ENCODE measurements around the gene PPP1R7.

GRCh38 chr2:241213041-241213440 lies 62.8 kb downstream of the PPP1R7 start:
- no peak for TF ChIP-seq ZNF407 (IDR thresholded peaks at IDR 0.05; ENCODE audit: low read depth)
- no peak for TF ChIP-seq CTCF (IDR thresholded peaks at IDR 0.05 in 2 of 3, conservative IDR thresholded peaks at IDR 0.05 in 1 of 3; ENCODE audit: insufficient read depth in 2 of 3, low read depth in 1 of 3, low read length in 3 of 3)
- no peak for TF ChIP-seq CHD2 (IDR thresholded peaks at IDR 0.05; ENCODE audit: low read depth, low read length)
- no peak for TF ChIP-seq POLR2G (IDR thresholded peaks at IDR 0.05; ENCODE audit: low read depth, low read length)

All from K562 (cell line).